Measurements from ENCODE around the gene TMEM117.

The TMEM117 gene

GRCh38 chr12:43945983-43946382 lies 110.1 kb downstream of the TMEM117 start:
- H3K27me3 ChIP-seq (ENCODE audit: insufficient read depth, low read length): no peaks in the 10 kb centered on the region

GRCh38 chr12:43951286-43951685 lies 115.4 kb downstream of the TMEM117 start:
- TF ChIP-seq CTCF (IDR thresholded peaks at IDR 0.05; ENCODE audit: low read length) (no peak), EZH2 (IDR thresholded peaks at IDR 0.05; ENCODE audit: borderline replicate concordance, low read length) (no peak)

More at GRCh38 chr12:43945983-43946382, 110.1 kb downstream of the TMEM117 start:
- TF ChIP-seq CTCF (IDR thresholded peaks at IDR 0.05; ENCODE audit: low read length) (no peak), EZH2 (IDR thresholded peaks at IDR 0.05; ENCODE audit: borderline replicate concordance, low read length) (no peak)
- Histone ChIP-seq H3K4me1 (ENCODE audit: insufficient read depth, low read length, severe bottlenecking) (no peaks in the 10 kb centered on the region), H3K9ac (ENCODE audit: low read length) (no peak overlapping the region), H2AFZ (ENCODE audit: low read length) (no peak overlapping the region), H3K27ac (ENCODE audit: low read depth, low read length, poor library complexity, severe bottlenecking) (no peak overlapping the region), H3K9me3 (ENCODE audit: low read length) (no peaks in the 10 kb centered on the region), H3K4me2 (ENCODE audit: low read length) (no peak overlapping the region), H3F3A (ENCODE audit: insufficient read depth, low read length) (no peaks in the 10 kb centered on the region), H3K36me3 (ENCODE audit: insufficient read depth, low read length) (no peaks in the 10 kb centered on the region), H3K79me2 (ENCODE audit: insufficient read depth, low read length) (no peaks in the 10 kb centered on the region), H4K20me1 (ENCODE audit: insufficient read depth, low read length) (no peaks in the 10 kb centered on the region), H3K9me2 (ENCODE audit: low read depth, low read length) (no peaks in the 10 kb centered on the region), H3K4me3 (ENCODE audit: low read depth, low read length, poor library complexity, severe bottlenecking) (no peak overlapping the region)

GRCh38 chr12:43957732-43958372 lies 122.0 kb downstream of the TMEM117 start:
- Histone ChIP-seq H3K4me3 (ENCODE audit: low read depth, low read length, poor library complexity, severe bottlenecking) (no peak overlapping the region), H3K9ac (ENCODE audit: low read length) (no peak overlapping the region), H3K27ac (ENCODE audit: low read depth, low read length, poor library complexity, severe bottlenecking) (no peak overlapping the region), H2AFZ (ENCODE audit: low read length) (no peak overlapping the region), H3K9me2 (ENCODE audit: low read depth, low read length) (no peaks in the 10 kb centered on the region), H3K4me1 (ENCODE audit: insufficient read depth, low read length, severe bottlenecking) (no peaks in the 10 kb centered on the region), H4K20me1 (ENCODE audit: insufficient read depth, low read length) (no peaks in the 10 kb centered on the region), H3K4me2 (ENCODE audit: low read length) (no peak overlapping the region), H3K36me3 (ENCODE audit: insufficient read depth, low read length) (no peaks in the 10 kb centered on the region), H3K27me3 (ENCODE audit: insufficient read depth, low read length) (no peaks in the 10 kb centered on the region), H3F3A (ENCODE audit: insufficient read depth, low read length) (no peaks in the 10 kb centered on the region), H3K9me3 (ENCODE audit: low read length) (no peaks in the 10 kb centered on the region), H3K79me2 (ENCODE audit: insufficient read depth, low read length) (no peaks in the 10 kb centered on the region)
- TF ChIP-seq EZH2 (IDR thresholded peaks at IDR 0.05; ENCODE audit: borderline replicate concordance, low read length): no peak
- peak; percentile 60 for TF ChIP-seq CTCF (IDR thresholded peaks at IDR 0.05; ENCODE audit: low read length)

More at GRCh38 chr12:43951286-43951685, 115.4 kb downstream of the TMEM117 start:
- no peak overlapping the region for H2AFZ ChIP-seq (ENCODE audit: low read length)
- no peak overlapping the region for H3K27ac ChIP-seq (ENCODE audit: low read depth, low read length, poor library complexity, severe bottlenecking)
- H3K9me2 ChIP-seq (ENCODE audit: low read depth, low read length): no peaks in the 10 kb centered on the region
- no peak overlapping the region for H3K9ac ChIP-seq (ENCODE audit: low read length)
- H3K4me1 ChIP-seq (ENCODE audit: insufficient read depth, low read length, severe bottlenecking): no peaks in the 10 kb centered on the region
- H3K4me3 ChIP-seq (ENCODE audit: low read depth, low read length, poor library complexity, severe bottlenecking): no peak overlapping the region
- no peaks in the 10 kb centered on the region for H4K20me1 ChIP-seq (ENCODE audit: insufficient read depth, low read length)
- H3K27me3 ChIP-seq (ENCODE audit: insufficient read depth, low read length): no peaks in the 10 kb centered on the region
- no peaks in the 10 kb centered on the region for H3K36me3 ChIP-seq (ENCODE audit: insufficient read depth, low read length)
- no peaks in the 10 kb centered on the region for H3F3A ChIP-seq (ENCODE audit: insufficient read depth, low read length)
- no peaks in the 10 kb centered on the region for H3K9me3 ChIP-seq (ENCODE audit: low read length)
- no peaks in the 10 kb centered on the region for H3K79me2 ChIP-seq (ENCODE audit: insufficient read depth, low read length)
- no peak overlapping the region for H3K4me2 ChIP-seq (ENCODE audit: low read length)

Data from OCI-LY1 (cell line).